SK-N-MC (cell line): Measurements from ENCODE around the gene STAT5A.

Experiments
- DNase-seq: peaks from one replicate; pipeline ENCODE4 v3.0.0-alpha.2; 2011; ENCODE audit warnings: low read depth, low spot score
- H3K27ac ChIP-seq: fragments of 200-600 bp; sonication (generic); 2 replicates; pipeline ENCODE4 v1.5.1; 2016; ENCODE audit warnings: mixed run types
- H3K36me3 ChIP-seq: fragments of 200-600 bp; sonication (generic); 2 replicates; pipeline ENCODE4 v1.6.1; 2017; ENCODE audit warnings: antibody characterized with exemption, low read length, mixed read lengths; ENCODE audit not compliant: insufficient read depth
- H3K4me3 ChIP-seq: fragments of 200-600 bp; sonication (generic); 2 replicates; pipeline ENCODE4 v1.5.1; 2016
- H3K9ac ChIP-seq: fragments of 200-600 bp; sonication (generic); 2 replicates; pipeline ENCODE4 v1.8.0; 2017; ENCODE audit warnings: mixed run types, mixed read lengths; ENCODE audit not compliant: insufficient read length
- H3K9me3 ChIP-seq: fragments of 200-600 bp; sonication (generic); 2 replicates; pipeline ENCODE4 v1.6.1; 2017; ENCODE audit warnings: low read depth, mild to moderate bottlenecking, antibody characterized with exemption, low read length, moderate library complexity, mixed read lengths
- EZH2 ChIP-seq: fragments of 200-600 bp; sonication (generic); IDR thresholded peaks from one replicate; pipeline ENCODE4 v1.6.1; 2017; ENCODE audit warnings: antibody characterized with exemption
- FOXP2 ChIP-seq: optimal IDR thresholded peaks from 2 replicates; pipeline ENCODE3; 2011; ENCODE audit warnings: mild to moderate bottlenecking, moderate library complexity; ENCODE audit not compliant: insufficient read depth; ENCODE audit errors: extremely low read length, control extremely low read depth
- POLR2AphosphoS5 ChIP-seq: IDR thresholded peaks from 2 replicates; pipeline ENCODE4 v1.6.1; 2012; ENCODE audit warnings: mild to moderate bottlenecking, low read depth, low read length, borderline replicate concordance

STAT5A gene

DNA sequence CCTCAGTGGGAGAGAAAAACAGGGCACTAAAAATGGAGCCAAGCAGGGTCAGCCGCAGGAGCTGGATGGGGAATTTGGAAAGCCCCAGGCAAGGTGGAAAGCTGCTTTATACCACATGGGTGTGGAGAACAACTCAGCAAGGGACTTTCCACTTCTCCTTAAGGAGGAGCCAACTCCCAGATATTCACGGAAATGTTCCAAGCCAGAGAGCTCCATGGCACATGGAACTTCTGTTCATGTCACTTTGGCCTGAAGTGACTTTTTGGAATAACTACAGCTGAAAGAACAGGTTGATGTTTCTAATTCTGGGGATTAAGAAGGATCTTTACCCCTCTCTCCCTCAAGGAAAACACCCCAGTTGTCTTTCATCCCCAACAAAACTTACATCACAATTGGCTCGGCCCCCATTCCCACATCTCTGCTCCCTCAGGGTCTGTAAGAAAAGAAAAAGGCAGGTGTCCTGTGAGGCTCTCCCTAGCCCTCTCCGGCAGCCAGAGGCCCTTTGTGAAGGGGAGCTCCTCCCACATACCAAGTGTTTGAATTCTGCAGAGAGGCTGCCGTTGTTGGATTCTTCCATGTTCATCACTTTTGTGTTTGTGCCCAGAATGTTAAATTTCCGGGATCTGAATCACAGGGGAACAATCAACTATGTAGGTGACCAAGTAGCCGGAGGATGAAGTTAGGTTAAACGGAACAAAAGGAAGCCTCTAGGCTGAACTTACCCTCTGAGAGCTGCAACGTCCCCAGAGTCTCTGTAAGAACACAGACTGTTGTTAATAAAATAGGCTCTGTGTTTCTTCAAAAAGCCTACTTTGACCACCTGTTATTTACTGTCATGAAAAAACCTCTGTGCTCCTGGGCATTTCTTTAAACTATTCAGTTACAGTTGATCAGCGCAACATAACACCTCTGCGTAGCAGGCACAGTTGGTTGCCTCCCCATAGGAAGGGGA lies 41.0 kb downstream of the STAT5A start:
- Histone ChIP-seq H3K9me3 (no peaks in the 10 kb centered on the region), H3K9ac (peak overlapping the region; percentile 28), H3K36me3 (peaks cover 49% of the 10 kb centered on the region), H3K4me3 (peak overlapping the region; percentile 47), H3K27ac (peak overlapping the region; percentile 87)
- no peak for TF ChIP-seq POLR2AphosphoS5
- no peak for TF ChIP-seq EZH2
- TF ChIP-seq FOXP2: no peak
- no peak for DNase-seq

DNA sequence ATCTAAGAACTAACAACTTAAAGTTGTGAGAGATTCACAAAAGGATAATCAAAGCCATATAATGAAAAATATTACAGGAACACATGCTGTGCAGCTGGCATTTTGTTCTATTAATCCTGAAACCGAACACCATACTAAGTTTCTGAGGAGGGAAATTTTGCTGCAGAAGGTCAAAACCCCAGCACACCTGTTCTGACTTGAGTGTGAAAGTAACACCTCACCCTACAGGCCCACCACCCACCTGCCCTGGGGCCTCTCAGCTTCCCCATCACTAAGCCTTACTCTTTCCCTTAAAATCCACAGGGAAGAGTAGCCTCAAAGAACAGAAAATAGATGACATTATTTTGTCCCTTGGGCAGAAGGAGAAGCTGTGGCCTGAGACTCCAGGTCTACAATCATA lies 44.8 kb downstream of the STAT5A start:
- peaks cover 63% of the 10 kb centered on the region for H3K36me3 ChIP-seq
- no peak overlapping the region for H3K9ac ChIP-seq
- TF ChIP-seq EZH2 (no peak), POLR2AphosphoS5 (no peak), FOXP2 (no peak)
- no peaks in the 10 kb centered on the region for H3K9me3 ChIP-seq
- DNase-seq: no peak
- no peak overlapping the region for H3K27ac ChIP-seq
- H3K4me3 ChIP-seq: no peak overlapping the region

DNA sequence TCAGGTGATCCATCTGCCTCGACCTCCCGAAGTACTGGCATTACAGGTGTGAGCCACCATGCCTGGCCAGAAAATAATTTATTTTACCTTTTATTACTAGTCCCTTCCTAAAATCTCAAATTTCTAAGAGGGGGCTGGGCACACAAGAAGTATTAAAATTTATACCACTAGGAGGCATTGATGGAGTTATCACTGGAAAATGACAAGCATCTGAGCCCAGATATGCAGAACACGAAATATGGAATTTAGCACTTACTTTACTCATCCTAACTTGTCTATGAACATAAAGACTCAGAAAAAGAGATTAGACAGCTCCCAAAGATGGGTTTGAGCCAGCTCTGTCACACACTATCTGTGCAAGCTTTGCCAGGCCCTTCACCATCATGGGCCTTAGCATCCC lies 46.4 kb downstream of the STAT5A start:
- H3K27ac ChIP-seq: no peak overlapping the region
- no peak for DNase-seq
- TF ChIP-seq FOXP2 (no peak), POLR2AphosphoS5 (no peak), EZH2 (no peak)
- H3K9ac ChIP-seq: no peak overlapping the region
- no peak overlapping the region for H3K4me3 ChIP-seq
- H3K9me3 ChIP-seq: no peaks in the 10 kb centered on the region
- peaks cover 62% of the 10 kb centered on the region for H3K36me3 ChIP-seq

DNA sequence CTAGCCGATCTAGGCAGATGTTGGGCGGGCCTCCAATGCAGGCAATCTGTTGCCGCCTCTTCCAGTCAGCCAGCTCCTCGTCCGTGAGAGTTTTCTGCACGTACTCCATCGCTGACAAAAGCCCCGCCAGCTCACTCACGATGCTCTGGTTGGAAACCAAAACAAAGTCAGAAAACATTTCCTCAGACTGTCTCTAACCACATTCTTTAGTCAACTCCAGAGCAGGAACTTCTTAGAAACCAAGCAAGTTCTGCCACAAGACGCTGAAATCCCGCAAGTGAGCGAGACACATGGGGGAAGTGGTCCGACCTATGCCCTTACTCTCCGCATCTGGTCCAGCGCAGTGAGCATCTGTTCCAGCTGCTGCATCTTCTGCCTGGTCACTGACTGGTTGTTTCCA lies 49.1 kb downstream of the STAT5A start:
- Histone ChIP-seq H3K36me3 (peaks cover 49% of the 10 kb centered on the region), H3K27ac (no peak overlapping the region; the same call in 1 of the 2 replicates)

DNA sequence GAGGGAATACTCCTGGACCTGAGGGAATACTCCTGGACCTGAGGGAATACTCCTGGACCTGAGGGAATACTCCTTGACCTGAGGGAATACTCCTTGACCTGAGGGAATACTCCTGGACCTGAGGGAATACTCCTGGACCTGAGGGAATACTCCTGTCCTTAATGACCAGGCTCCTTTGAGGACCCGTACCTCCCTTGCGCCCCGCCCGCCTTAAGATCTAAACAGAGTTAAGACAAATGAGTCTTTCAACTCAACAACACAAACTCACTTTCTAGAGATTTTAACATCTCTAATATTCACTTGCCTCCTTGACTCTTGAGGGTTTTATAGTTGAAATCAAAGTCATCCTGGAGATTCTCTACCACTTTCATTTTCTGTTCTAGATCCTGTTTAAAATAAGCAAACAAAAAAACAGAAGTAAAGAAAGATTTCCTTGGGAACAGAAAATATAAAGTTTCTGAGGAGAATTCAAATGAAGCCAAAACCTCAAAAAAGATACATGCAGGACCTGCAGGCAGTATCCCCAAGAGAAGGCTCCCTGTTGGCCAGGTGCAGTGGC lies 50.2 kb downstream of the STAT5A start:
- no peak overlapping the region for H3K27ac ChIP-seq
- peaks cover 41% of the 10 kb centered on the region for H3K36me3 ChIP-seq
- H3K9ac ChIP-seq: no peak overlapping the region
- no peak overlapping the region for H3K4me3 ChIP-seq
- DNase-seq: no peak
- TF ChIP-seq EZH2: no peak
- no peak for TF ChIP-seq FOXP2
- TF ChIP-seq POLR2AphosphoS5: no peak
- H3K9me3 ChIP-seq: no peaks in the 10 kb centered on the region

More for the DNA sequence above, 49.1 kb downstream of the STAT5A start:
- no peak overlapping the region for H3K4me3 ChIP-seq
- H3K9me3 ChIP-seq: no peaks in the 10 kb centered on the region
- no peak overlapping the region for H3K9ac ChIP-seq
- TF ChIP-seq EZH2 (no peak), FOXP2 (no peak)
- DNase-seq: no peak

DNA sequence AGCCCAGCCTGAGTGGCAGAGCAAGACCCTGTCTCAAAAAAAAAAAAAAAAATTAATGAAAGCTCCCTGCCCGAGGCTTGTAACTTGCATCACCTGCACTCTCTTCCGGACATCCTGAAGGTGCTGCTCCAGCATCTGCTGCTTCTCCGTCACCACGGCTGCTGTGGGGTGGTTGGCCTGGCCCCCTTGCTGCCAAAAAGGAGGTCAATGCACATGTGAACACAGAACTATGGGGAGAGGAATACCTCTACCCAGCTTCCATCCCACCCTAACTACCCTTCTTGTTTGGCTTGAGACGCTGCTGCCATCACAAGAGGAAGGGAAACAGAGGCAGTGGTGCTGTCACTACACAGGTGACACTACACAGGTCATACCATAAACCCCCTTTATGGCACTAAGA lies 50.9 kb downstream of the STAT5A start:
- Histone ChIP-seq H3K9me3 (no peaks in the 10 kb centered on the region), H3K27ac (no peak overlapping the region), H3K36me3 (peaks cover 40% of the 10 kb centered on the region), H3K4me3 (no peak overlapping the region), H3K9ac (no peak overlapping the region)
- no peak for DNase-seq
- no peak for TF ChIP-seq EZH2
- TF ChIP-seq POLR2AphosphoS5: no peak
- TF ChIP-seq FOXP2: no peak

DNA sequence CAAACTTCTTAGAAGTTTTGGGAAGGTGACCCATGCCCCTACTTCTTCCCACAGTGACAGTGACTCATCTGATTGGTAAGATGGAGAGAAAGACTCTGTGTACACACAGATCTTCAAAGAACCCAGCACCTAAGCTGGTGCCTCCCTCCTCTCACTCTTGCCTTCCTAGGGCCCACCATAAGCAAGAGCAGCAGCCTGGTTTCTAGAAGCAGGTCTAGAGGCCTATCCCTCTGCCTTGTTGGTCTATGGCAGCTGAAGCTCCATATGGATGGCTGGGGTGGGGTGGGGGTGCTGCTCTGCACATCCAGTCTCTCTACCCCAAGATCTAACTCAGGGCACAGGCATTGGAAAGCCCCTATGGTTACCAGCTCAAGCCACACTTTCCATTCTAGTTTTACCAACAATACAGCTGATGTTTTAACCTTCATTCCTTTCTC lies 52.4 kb downstream of the STAT5A start:
- Histone ChIP-seq H3K4me3 (no peak overlapping the region), H3K27ac (no peak overlapping the region), H3K9ac (no peak overlapping the region), H3K36me3 (peaks cover 38% of the 10 kb centered on the region), H3K9me3 (no peaks in the 10 kb centered on the region)
- no peak for TF ChIP-seq POLR2AphosphoS5
- TF ChIP-seq FOXP2: no peak
- no peak for TF ChIP-seq EZH2
- no peak for DNase-seq

DNA sequence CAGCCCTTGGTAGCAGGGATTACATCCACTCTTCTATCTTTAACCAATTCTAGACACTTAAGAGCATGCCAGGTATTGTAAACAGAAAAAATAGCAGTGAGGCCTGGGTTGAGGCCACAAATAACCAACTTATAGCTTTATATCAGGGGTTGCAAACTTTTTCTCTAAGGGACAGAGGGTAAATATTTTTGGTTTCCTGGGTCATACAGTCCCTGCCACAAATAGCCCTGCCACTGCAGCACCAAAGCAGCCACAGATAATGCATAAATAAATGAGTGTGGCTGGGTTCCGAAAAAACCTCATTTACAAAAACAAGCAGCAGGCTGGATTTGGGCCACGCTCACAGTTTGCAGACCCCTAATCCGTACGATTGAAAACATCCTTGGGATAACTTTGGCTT lies 53.3 kb downstream of the STAT5A start:
- Histone ChIP-seq H3K9ac (no peak overlapping the region), H3K4me3 (no peak overlapping the region)

More for the DNA sequence above, 53.3 kb downstream of the STAT5A start:
- no peak for TF ChIP-seq FOXP2
- TF ChIP-seq EZH2: no peak
- TF ChIP-seq POLR2AphosphoS5: no peak
- Histone ChIP-seq H3K27ac (0 out of 2 replicates have a peak overlapping the region, but pooled peaks have one; percentile 83), H3K36me3 (peaks cover 39% of the 10 kb centered on the region), H3K9me3 (no peaks in the 10 kb centered on the region)
- DNase-seq: no peak
